ENCODE results near the gene CCL5.
A peak's percentile ranks its signal among the peaks of the same experiment; 100 is the strongest.

CCL5 gene
- 0.48 to 863 (median 31.8) reads per million in 18 experiments for total RNA-seq

- peak; percentile 58 to 63 for DNase-seq
These were observed at the start of gene CCL5 for GRCh38 chr17:35879773-35880654. Gene CCL5, minus strand, starts transcription at chr17:35880360.

DNA sequence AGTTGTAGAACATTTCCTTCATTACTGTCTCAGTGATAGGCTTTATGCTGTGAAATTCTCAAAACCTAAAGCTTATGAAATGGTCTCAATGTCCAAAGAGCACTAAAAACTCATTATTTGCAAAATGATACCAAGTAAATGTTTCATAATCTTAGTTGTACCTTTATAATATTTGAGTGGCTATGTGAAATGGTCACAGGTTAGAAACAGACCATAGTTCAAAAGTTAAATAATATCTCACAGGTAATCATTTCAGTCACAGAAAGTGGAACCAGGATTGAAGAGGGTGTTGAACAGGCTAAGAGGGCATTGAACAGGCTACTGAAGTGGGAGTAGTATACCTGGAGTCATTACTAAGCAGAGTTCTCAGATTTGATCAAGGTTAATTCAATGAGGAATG, 47.6 kb upstream of the CCL5 start:
- no peak for DNase-seq

- DNase-seq = no peak
These were observed 43.5 kb upstream of the CCL5 start for GRCh38 chr17:35923609-35924114.

- DNase-seq = no peak
These were observed 40.1 kb upstream of the CCL5 start for GRCh38 chr17:35920229-35920628.

- DNase-seq = peak in 1 of 2 donors; percentile 3
These were observed 38.5 kb upstream of the CCL5 start for GRCh38 chr17:35918665-35919064.

- no peak for DNase-seq
These were observed 37.5 kb upstream of the CCL5 start for GRCh38 chr17:35917519-35918213.

GRCh38 chr17:35915153-35915964, 35.2 kb upstream of the CCL5 start:
- DNase-seq = peak in 1 of 2 donors; percentile 24

DNA sequence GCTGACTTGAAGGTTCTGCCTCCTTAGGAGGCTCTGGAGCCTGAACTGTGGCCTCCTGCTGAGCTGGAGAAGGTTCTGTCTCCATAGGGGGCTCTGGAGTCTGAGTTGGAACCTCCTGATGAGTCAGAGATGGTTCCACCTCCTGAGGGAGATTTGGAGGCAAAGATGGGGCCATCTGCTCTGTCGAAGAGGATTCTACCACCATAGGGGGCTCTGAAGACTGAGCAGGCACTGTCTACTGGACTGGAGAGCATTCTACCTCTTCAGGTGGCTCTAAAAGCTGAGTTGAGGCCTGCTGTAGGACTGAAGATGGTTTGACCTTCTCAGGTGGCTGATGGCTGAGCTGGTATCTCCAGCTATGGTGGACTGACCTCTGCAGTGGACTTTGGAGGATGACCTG, 34.2 kb upstream of the CCL5 start:
- DNase-seq = no peak

DNA sequence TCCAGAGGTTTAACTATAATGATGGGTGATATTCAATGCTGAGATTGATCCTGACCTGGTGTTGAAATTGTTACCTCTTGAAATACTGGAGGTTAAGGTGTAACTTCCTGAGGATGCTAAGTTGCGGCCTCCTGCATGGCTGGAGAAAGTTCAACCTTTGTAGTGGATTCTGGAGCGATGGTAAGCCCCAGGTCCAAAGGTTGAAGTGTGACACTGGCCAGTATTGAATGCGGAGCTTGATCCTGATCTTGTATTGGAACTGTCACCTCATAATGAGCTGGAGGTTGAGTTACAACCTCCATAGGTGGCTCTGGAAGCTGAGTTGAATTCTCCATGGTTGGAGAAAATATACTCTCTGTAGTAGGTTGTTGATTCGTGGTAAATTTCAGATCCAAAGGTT, 33.4 kb upstream of the CCL5 start:
- DNase-seq = no peak

DNA sequence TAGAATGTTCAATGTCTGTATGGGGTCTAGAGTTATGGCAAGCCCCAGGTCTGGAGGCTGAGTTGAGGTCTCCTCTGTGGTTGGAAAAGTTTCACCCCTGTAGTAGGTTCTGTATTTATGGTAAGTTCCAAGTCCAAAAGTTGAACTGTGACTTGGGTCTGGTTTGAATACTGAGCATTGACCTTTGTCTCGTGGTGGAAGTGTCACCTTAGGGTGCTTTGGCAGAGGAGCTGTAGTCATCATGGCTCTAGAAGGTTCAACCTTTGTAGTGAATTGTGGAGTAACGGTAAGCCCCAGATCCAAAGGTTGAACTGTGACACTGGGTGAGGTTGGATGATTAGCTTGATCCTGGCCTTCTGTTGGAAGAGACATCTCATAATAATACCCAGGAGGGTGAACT, 32.8 kb upstream of the CCL5 start:
- no peak for DNase-seq

DNA sequence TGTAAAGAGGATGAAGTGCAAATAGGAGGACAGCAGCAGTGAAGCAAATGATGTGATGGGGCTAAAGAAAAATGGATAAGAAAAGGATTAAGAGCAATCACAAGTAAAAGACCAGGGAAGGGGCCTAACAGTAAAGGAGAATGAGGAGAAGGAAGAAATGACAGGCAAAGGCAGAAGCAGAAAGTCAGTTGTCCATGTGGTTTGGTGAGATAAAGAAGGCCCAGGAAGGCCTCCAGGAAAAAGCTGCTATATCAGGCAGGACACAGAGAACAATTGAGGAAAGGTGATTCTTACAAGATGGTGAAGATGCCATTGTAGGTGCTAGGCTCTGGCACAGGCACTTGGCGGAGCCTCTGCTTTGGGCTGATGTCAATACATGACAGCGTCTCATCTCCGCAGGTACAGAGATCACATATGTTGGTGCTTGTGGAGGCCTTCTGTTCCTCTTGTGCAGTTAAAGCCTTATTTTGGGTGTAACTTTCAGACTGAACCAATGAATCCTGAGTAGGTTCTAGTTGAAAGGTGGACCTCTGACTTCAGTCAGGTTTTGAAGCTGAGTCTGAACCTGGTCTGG, 32.3 kb upstream of the CCL5 start:
- DNase-seq = no peak

GRCh38 chr17:35909408-35909807, 29.2 kb upstream of the CCL5 start:
- no peak for DNase-seq

DNA sequence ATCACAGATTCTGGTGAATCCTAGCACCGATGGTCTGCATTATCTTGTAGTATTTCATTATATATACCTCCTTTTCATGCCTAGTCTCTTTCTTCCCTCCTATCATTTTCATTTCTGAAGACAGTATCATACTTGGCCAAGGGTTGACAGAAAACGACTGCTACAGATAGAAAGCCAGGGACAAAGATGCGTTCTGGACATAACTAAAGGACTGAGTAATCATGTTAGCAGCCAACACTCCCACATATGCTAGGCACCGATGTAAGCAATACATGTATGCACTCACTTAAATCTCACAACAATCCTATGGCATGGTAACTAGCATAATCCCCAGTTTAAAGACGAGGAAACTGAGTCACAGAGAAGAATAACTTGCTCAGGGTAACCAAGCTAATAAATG, 27.5 kb upstream of the CCL5 start:
- no peak for DNase-seq

- no peak for DNase-seq
These were observed 26.9 kb upstream of the CCL5 start for GRCh38 chr17:35906926-35907637.

DNA sequence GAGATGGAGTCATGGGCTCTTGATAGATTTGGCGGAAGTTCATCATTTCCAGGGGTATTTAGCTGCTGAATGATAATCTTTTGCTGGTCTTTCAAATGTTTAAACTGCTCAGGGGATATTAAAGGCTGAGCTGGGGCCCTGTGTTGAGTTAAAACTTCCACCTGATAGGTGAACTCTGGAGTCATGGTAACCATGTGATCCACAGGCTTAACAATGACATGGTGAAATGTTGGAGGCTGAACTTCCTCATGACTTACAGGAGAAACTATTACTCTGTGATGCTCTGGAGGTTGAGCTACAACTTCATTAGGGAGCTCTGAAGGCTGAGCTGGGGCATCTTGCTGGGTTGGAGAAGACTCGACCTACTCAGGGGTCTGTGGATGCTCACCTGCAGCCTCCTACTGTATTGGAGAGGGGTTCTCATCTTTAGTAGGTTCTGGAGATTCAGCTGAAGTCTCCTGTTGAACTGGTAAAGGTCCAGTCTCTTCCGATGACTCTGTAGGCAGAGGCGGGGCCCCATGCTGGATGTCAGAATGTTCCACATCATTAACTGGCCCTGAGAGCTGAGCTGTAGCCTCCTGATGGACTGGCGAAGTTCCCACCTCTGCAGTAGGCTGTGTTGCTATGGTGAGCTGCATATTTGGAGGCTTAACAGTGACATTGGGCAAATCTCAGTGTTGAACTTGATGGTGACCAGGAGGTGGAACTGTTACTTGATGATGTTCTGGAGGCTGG, 26.2 kb upstream of the CCL5 start:
- no peak for DNase-seq

GRCh38 chr17:35903451-35903850, 23.3 kb upstream of the CCL5 start:
- no peak for DNase-seq

GRCh38 chr17:35901631-35902175, 21.5 kb upstream of the CCL5 start:
- no peak for DNase-seq

DNA sequence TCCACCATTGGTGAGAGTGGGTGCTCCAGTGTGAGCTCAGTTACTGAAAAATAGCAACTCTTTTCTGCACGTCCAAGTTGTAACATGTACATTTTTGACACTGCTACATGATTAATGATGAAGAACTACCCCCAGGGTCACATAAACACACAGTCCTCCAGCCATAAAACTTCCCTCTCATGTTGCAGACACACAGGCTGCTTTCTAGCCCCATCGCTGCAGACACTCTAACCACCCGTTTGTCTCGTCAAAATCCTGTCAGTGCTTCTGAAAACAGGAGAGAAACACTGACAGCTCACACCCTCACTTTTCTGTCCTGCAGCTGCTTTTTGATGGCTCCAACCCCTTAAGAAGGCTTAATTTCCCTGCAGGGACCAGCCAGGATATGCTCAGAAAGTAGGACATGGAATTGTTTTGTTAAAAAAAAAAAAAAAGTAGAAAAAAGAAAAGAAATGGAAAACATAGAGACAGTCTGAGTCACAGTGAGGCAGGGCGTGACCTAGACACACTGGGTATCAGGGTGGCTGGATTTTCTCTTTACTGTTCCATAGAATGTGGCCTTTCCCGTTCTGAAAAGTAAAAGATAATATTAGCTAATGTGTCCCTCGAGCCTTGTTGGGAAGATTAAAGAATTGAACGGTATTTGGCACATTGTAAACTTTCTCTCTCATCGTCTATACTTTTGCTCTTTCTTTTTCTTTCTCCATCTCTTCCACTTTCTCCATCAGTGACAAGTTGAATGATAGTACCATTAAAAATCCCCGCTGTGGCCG, 20.7 kb upstream of the CCL5 start:
- DNase-seq = no peak

- DNase-seq = no peak
These were observed 20.1 kb upstream of the CCL5 start for GRCh38 chr17:35900280-35900679.
